RWPE1 (cell line): Measurements from ENCODE around the gene C2CD4C.

Source experiments
- CTCF ChIA-PET: fragments of 350-600 bp; sonication (Branson Sonifier 250); formaldehyde crosslinking; extraction: SDS; loops from one replicate; lab custom pipeline; 2021; lab: Yijun Ruan, JAX
- POLR2A ChIA-PET: fragments of 400-600 bp; formaldehyde crosslinking; extraction: SDS; loops from one replicate; lab custom pipeline; 2020; ENCODE audit warnings: antibody characterized with exemption; ENCODE audit not compliant: low non-redundant PET; lab: Yijun Ruan, JAX
- DNase-seq: peaks from one replicate; pipeline ENCODE4 v3.0.0; 2012; ENCODE audit warnings: low spot score
- H3K27ac ChIP-seq: fragments of 450-650 bp; 2 replicates; pipeline ENCODE4 v1.5.1; 2017
- CTCF ChIP-seq: fragments of 450-650 bp; conservative IDR thresholded peaks from 2 replicates; pipeline ENCODE4 v1.5.1; 2017; ENCODE audit warnings: low read depth, mild to moderate bottlenecking

Gene C2CD4C

DNA sequence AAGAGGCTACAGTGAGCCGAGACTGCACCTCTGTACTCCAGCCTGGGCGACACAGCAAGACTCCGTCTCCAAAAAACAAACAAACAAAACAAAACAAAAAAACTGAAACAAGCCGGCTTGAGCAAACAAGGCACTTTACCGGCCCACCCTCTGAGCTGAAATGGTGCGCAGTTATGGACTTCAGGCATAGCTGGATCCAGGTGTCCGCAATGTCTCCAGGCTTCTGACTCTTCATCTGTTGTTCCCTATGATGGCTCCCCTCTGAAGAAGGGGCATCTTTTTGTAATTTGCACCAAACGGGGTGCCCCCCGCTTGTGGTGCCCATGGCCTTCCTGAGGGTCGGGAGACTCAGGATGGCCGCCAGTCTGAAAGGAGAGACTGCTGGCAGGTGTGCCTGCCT, 6.2 kb downstream of the C2CD4C start:
- ChIA-PET POLR2A (no interaction called here), CTCF (interaction anchor here (0.6 kb wide), 1 partner anchor 115 kb away, joined by 4 read pairs; no protein-coding TSS in a partner anchor)
- no peak for DNase-seq
- no peak for TF ChIP-seq CTCF
- H3K27ac ChIP-seq = no peak overlapping the region

DNA sequence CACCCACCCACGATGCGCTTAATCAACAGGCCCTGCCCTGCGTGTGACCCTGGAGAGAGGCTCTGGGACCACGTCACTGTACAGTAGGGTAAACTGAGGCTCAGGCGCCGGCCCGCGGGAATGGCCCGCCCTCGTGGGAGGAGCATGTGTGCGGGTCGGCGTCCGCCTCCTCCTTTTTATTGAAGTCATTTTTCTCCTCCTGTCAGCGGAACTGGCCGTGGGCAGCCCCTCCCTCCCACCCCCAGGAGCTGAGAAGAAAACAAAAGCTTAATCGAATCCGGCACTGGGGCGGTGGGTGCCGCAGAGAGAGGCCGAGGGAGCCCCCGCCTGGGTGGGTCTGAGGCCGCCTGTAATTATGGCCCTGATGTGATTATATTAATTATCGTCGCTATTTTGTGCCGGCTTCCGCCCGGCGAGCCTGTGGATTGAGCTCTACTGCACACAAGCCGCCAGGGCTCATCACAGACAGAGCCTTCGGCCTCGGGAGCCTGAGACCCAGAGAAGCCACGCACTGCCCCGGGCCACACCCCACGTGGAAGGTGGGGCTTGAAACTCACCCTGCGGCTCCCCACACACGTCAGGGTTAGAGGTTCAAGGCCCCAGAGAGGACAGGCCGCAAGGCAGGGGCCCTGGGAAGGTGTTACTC, 7.0 kb downstream of the C2CD4C start:
- H3K27ac ChIP-seq = no peak overlapping the region
- POLR2A ChIA-PET = no interaction called here
- TF ChIP-seq CTCF = no peak
- CTCF ChIA-PET = interaction anchor here (0.6 kb wide), 1 partner anchor 114 kb away, joined by 4 read pairs; no protein-coding TSS in a partner anchor
- DNase-seq = no peak

DNA sequence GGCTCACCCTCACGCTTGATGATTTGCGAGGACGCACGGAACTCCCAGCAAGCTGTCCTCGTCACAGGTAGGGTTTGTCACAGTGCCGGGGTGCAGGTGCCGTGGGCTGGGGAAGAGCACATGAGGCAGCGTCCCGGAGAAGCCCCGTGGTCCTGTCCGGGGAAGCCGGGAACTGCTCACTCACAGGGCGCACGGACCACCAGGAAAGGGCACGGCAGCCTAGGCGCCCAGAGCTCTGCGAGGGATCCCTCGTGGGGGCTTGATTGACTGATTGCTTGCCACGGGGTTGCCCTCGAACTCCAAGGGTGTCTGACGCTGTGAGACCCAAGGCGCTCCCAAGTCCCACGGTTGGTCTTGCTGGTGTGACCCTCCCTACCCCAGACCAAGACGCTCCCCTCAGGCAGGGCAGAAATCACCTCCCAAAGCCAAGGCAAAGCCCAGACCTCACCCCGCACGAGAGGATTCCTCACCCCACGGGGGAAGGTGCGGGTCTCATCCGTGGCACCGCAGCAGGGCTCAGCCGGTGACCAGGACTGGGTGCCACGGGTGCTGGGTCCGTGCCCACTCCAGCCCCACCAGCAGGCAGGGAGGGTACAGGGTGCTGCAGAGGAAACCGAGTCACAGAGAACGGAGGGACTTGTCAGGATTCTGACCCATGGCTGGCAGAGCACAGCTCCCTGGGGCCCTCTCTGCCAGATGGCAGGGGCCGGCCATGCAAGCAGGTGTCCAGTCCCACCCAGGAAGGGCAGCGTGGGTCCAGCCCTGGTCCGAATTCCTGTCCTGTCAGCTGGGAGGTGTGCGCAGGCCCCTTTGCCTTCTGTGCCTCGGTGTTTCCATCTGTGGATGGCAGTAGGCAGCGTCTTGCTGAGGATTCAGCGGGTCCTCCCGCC, 7.7 kb downstream of the C2CD4C start:
- no peak for TF ChIP-seq CTCF
- no peak for DNase-seq
- CTCF ChIA-PET = no interaction called here
- H3K27ac ChIP-seq = no peak overlapping the region
- POLR2A ChIA-PET = no interaction called here

DNA sequence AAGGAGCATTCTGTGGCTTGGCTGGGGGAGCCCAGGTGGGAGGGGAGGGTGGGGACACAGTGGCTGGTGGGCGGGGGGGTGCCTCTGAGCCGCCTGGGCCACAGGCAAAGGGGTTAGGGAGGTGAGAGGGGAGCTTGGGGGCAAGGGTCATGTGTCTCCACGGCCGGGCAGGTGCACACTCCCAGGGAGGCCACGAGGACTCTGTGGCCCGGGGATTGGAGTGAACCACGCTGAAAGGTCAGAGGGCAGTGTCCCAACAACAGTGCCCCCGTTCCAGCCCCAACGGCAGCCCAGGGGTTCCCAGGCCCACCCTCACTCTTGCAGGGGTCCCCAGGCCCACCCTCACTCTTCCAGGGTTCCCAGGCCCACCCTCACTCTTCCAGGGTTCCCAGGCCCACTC, 9.6 kb downstream of the C2CD4C start:
- no peak overlapping the region for H3K27ac ChIP-seq
- DNase-seq = no peak
- CTCF ChIA-PET = no interaction called here
- no peak for TF ChIP-seq CTCF
- POLR2A ChIA-PET = no interaction called here

DNA sequence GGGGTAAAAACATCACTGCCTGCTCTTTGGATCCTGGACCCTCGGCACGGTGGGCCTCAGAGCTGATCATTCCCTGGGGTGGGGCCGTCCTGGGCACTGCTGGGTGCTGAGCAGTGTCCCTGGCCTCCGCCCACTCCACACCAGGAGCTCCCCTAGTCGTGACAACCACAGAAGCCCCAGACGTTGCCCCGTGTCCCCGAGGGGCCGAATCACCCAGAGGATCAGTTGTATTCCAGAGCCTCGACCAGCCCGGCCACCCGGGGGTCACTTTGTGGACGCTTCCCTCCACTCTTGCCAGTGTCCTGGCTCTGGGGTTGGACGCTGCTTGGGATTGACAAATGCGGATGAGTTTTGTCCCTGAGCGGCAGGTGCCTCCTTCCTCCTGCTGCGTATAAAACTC, 10.2 kb downstream of the C2CD4C start:
- DNase-seq = no peak
- H3K27ac ChIP-seq = no peak overlapping the region
- TF ChIP-seq CTCF = no peak
- CTCF ChIA-PET = interaction anchor here (0.6 kb wide), 1 partner anchor 15 kb away, joined by 5 read pairs; no protein-coding TSS in a partner anchor
- POLR2A ChIA-PET = no interaction called here

DNA sequence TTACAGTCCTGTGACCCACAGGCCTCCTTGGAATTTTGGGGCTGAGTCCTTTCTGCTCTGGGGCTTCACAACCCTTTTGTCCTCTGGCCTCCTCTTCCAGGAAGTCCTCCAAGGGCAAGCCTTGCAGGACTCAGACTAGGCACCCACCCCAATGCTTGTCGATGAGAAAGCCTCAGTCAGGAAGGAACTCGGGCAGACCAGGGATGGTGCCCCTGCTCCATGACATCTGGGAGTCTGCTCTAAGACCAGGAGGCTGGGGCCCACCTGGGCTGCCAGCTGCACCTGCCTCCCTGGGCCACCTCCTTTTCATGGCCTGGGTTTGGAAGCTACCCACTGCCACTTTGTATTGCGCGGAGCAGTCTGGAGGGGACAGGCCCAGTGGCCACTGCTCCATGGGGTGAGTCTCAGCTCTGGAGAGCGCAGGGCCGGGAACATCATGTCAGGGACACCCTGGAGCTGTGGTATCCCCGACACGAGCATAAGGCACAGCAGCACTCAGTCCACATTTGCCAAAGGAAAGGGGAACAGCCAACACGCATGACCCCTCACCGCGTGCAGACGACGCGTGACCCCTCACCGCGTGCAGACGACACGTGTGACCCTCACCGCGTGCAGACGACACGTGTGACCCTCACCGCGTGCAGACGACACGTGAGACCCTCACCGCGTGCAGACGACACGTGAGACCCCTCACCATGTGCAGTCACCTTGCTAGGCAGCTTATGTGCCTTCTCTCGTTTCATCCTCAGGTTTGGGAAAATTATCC, 10.8 kb downstream of the C2CD4C start:
- no peak for DNase-seq
- no peak for TF ChIP-seq CTCF
- ChIA-PET POLR2A (no interaction called here), CTCF (interaction anchor here (0.6 kb wide), 1 partner anchor 14 kb away, joined by 5 read pairs; no protein-coding TSS in a partner anchor)
- H3K27ac ChIP-seq = no peak overlapping the region
